Muscle layer of duodenum (tissue), 2 donors: Measurements from ENCODE around the gene ITGA3.
A peak's percentile ranks its signal among the peaks of the same experiment; 100 is the strongest.

Experiments used
- H3K27ac ChIP-seq: one replicate; pipeline ENCODE4 v1.7.0; 2013; ENCODE audit warnings: mild to moderate bottlenecking, low read length
- H3K27me3 ChIP-seq: one replicate; pipeline ENCODE4 v1.7.0; 2013; ENCODE audit warnings: low read depth, mild to moderate bottlenecking, control low read depth, low read length
- H3K36me3 ChIP-seq, 2 donors: one replicate each; pipeline ENCODE4 v1.7.0; 2013; ENCODE audit warnings: low read length in 2 of 2, control low read depth in 1 of 2, mild to moderate bottlenecking in 1 of 2; ENCODE audit not compliant: insufficient read depth in 2 of 2, control insufficient read depth in 1 of 2
- H3K4me1 ChIP-seq, 2 donors: one replicate each; pipeline ENCODE4 v1.7.0; 2013; ENCODE audit warnings: low read length in 2 of 2, mild to moderate bottlenecking in 2 of 2, control low read depth in 1 of 2, moderate library complexity in 1 of 2; ENCODE audit not compliant: insufficient read depth in 2 of 2, control insufficient read depth in 1 of 2
- H3K4me3 ChIP-seq, 2 donors: one replicate each; pipeline ENCODE4 v1.7.0; 2013; ENCODE audit warnings: low read length in 2 of 2, low read depth in 1 of 2, mild to moderate bottlenecking in 1 of 2
- H3K9me3 ChIP-seq, 2 donors: one replicate each; pipeline ENCODE4 v1.7.0; 2013; ENCODE audit warnings: low read length in 2 of 2, control low read depth in 1 of 2, mild to moderate bottlenecking in 1 of 2; ENCODE audit not compliant: control insufficient read depth in 1 of 2
- donor health status: healthy.

The ITGA3 gene

DNA sequence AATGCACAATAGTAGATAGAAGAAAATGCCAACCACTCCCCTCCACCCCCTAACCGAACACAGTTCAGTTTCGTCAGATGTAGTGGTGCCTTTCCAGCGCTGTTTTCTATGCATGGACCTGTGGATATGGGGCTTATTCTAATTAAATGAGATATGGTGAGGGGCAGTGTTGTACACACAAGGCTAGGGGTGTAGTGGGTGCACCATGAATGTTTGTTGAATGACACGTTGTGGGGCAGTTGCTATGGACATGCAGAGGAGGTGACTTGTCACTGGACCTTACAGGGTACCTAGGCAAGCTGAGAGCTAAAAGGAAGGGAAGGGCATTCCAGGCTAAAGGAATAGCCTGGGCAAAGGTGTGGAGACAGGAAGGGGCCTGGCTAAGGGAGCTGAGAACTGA is 42.7 kb downstream of the ITGA3 start:
- H3K9me3 ChIP-seq: no peaks in the 10 kb centered on the region
- no peak overlapping the region for H3K27ac ChIP-seq
- H3K4me3 ChIP-seq: no peak overlapping the region
- peaks cover 29 to 56% of the 10 kb centered on the region in 2 donors for H3K4me1 ChIP-seq
- H3K27me3 ChIP-seq: no peaks in the 10 kb centered on the region
- peaks cover 16 to 25% of the 10 kb centered on the region in 2 donors for H3K36me3 ChIP-seq

GRCh38 chr17:50099003-50099402 is 43.1 kb downstream of the ITGA3 start:
- Histone ChIP-seq H3K4me3 (no peak overlapping the region), H3K27ac (no peak overlapping the region), H3K9me3 (no peaks in the 10 kb centered on the region), H3K27me3 (no peaks in the 10 kb centered on the region), H3K36me3 (peaks cover 16 to 25% of the 10 kb centered on the region in 2 donors), H3K4me1 (peaks cover 29 to 57% of the 10 kb centered on the region in 2 donors)

DNA sequence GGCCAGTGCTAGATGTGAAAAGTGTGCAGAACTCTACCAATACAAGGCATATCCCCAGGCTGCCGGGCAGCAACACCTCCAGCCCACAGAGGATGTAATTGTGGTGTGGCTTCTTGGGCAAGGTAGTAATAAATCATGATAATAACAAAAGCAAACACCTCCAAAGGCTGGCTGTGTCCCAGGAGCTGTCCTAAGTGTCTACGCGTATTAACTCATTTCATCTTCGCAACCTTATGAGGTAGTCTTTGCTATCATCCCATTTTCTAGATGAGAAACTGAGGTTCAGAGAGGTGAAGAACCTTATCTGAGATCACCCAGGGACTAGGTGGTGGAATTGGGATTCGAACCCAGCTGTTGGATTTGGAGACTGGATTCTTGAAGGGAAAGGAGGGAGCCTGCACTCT is 44.6 kb downstream of the ITGA3 start:
- Histone ChIP-seq H3K4me1 (peaks cover 29 to 57% of the 10 kb centered on the region in 2 donors), H3K27me3 (no peaks in the 10 kb centered on the region), H3K36me3 (peaks cover 17 to 35% of the 10 kb centered on the region in 2 donors), H3K9me3 (no peaks in the 10 kb centered on the region), H3K4me3 (no peak overlapping the region), H3K27ac (peak overlapping the region; percentile 56)

GRCh38 chr17:50100921-50101345 is 45.0 kb downstream of the ITGA3 start:
- Histone ChIP-seq H3K9me3 (no peaks in the 10 kb centered on the region), H3K4me3 (peak overlapping the region in 1 of 2 donors; percentile 21), H3K27me3 (no peaks in the 10 kb centered on the region), H3K27ac (peak overlapping the region; percentile 56), H3K4me1 (peaks cover 29 to 54% of the 10 kb centered on the region in 2 donors), H3K36me3 (peaks cover 21 to 39% of the 10 kb centered on the region in 2 donors)

DNA sequence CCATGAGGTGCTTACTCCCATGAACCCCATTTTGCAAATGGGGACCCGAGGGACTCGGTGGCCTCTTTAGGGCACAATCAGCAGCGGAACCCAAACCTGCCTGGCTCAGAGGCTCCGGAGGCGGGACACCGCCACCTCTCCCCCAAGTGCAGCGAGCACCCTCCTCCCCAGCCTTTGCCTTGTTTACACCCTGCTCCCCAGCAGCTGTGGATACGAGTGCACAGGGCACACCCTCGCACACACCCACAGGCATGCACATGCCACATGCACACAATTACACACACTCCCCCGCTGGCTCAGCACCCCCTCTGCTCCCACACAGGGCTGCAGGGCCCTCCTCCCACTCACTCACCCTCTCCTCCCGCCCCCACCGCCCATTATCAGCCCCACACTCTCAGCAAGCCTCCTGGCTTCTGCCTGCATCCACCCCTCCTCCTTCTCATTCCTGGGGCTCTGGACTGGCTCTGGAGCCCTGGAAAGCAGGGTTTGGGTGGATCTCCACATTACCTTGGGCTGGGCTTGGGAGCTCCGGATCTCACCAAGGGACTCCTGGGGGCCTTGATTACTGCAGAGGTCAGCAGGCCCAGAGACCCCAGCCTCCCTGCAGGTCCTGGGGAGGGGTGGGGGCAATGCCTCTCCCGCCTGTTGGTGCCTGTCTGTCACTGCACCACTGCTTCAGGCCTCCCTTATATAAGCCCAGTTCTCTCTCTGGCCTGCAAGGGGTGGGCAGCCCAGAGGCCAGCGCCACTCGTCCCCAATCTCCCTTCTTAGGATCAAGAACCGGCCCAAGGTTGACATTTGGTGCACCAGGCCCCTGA is 45.6 kb downstream of the ITGA3 start:
- Histone ChIP-seq H3K4me1 (peaks cover 29 to 48% of the 10 kb centered on the region in 2 donors), H3K4me3 (peak overlapping the region in 1 of 2 donors; percentile 21), H3K9me3 (no peaks in the 10 kb centered on the region), H3K36me3 (peaks cover 26 to 44% of the 10 kb centered on the region in 2 donors), H3K27me3 (no peaks in the 10 kb centered on the region), H3K27ac (peak overlapping the region; percentile 69)

DNA sequence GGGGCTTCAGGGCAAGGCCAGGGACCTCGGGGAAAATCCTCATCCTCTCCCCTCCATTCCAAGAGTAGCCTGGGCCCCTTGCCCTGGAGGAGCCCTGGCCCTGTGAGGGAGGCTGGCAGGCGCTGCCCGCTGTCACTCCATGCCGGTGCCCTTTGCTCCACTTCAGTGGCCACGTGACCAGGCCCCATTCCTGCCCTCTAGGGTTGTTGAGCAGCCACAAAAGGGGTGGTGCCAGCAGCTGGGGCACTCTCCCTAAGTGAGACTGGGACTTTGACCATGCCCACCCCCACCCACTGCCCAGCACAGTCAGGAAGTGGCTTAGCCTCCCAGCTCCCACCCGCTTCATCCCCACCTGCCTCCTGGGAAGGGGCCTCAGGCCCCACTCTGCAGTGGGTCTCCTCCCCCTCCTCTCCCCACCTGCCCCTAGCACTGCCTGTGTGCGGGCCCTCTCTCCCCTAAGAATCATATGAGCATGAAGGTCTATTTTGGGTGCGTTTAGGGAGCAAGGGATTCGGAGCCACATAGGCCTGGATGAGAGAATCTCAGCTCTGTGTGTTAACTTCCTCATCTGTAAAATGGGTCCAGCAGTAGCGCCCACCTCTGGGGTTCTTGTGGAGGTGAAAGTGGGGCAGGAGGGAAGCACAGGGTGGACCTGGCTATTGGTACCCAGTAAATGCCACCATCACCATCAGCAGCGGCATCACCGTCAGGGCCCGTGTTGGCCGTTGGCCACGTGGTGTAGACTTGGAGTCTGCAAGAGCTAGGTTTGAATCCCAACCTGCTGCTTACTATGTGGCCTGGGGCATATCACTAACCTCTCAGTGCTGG is 46.5 kb downstream of the ITGA3 start:
- peaks cover 28 to 50% of the 10 kb centered on the region in 2 donors for H3K36me3 ChIP-seq
- H3K4me3 ChIP-seq: no peak overlapping the region
- no peaks in the 10 kb centered on the region for H3K9me3 ChIP-seq
- peak overlapping the region; percentile 74 for H3K27ac ChIP-seq
- no peaks in the 10 kb centered on the region for H3K27me3 ChIP-seq
- peaks cover 29 to 40% of the 10 kb centered on the region in 2 donors for H3K4me1 ChIP-seq

DNA sequence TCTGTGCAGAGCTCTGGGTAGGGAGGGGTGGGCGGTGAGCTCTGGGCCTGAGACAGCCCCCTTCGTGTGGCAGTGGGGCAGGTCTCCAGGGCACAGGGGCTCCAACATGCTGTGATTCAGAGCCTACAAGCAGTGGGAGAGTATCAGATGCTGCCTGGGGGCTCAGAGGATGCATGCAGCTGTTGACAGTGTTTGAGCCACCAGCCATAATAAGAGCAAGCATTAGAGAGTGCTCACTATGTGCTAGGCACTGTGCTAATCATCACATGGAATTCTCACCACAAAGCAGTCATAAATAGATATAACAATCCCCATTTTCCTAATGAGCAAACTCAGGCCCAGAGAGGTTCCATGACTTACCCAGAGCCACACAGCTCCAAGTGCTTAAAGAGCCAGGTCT is 47.3 kb downstream of the ITGA3 start:
- H3K36me3 ChIP-seq: peaks cover 30 to 50% of the 10 kb centered on the region in 2 donors
- H3K27ac ChIP-seq: no peak overlapping the region
- no peaks in the 10 kb centered on the region for H3K9me3 ChIP-seq
- H3K4me3 ChIP-seq: no peak overlapping the region
- H3K4me1 ChIP-seq: peaks cover 29 to 40% of the 10 kb centered on the region in 2 donors
- H3K27me3 ChIP-seq: no peaks in the 10 kb centered on the region

DNA sequence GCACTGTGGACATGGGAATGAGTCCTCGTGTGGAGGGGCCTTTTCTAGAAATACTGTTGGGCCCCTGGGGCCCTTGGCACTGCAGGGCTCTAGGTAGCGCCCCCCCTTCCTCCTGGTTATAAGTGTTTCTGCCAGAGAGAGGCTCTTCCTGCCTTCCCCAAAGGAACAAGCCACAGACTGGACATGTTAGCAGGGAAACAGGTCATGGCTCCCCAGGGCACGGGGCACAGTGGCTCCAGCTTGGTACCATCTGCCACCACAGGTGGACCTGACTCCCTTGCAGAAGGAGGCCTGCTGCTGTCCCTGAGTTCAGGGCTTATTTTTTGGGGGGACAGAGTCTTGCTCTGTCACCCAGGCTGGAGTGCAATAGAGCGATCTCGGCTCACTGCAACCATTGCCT is 48.0 kb downstream of the ITGA3 start:
- Histone ChIP-seq H3K27me3 (no peaks in the 10 kb centered on the region), H3K27ac (no peak overlapping the region), H3K4me1 (peaks cover 29 to 40% of the 10 kb centered on the region in 2 donors), H3K9me3 (no peaks in the 10 kb centered on the region), H3K36me3 (peaks cover 30 to 50% of the 10 kb centered on the region in 2 donors), H3K4me3 (no peak overlapping the region)

DNA sequence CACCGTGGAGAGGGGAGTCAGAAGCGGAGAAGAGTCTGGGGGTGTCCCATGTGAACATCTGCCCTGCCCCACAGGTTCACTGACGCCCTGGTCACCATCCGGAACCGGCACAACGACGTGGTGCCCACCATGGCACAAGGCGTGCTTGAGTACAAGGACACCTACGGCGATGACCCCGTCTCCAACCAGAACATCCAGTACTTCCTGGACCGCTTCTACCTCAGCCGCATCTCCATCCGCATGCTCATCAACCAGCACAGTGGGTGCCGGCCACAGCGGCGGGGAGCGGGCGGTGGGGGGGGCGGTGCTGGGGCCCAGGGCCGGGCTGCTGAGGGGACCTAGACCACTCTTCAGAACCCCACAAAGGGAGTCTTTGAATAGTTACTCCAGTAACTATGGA is 49.9 kb downstream of the ITGA3 start:
- H3K9me3 ChIP-seq: no peaks in the 10 kb centered on the region
- peaks cover 30 to 61% of the 10 kb centered on the region in 2 donors for H3K36me3 ChIP-seq
- H3K4me1 ChIP-seq: peaks cover 18 to 28% of the 10 kb centered on the region in 2 donors
- no peaks in the 10 kb centered on the region for H3K27me3 ChIP-seq
- no peak overlapping the region for H3K27ac ChIP-seq
- H3K4me3 ChIP-seq: no peak overlapping the region

DNA sequence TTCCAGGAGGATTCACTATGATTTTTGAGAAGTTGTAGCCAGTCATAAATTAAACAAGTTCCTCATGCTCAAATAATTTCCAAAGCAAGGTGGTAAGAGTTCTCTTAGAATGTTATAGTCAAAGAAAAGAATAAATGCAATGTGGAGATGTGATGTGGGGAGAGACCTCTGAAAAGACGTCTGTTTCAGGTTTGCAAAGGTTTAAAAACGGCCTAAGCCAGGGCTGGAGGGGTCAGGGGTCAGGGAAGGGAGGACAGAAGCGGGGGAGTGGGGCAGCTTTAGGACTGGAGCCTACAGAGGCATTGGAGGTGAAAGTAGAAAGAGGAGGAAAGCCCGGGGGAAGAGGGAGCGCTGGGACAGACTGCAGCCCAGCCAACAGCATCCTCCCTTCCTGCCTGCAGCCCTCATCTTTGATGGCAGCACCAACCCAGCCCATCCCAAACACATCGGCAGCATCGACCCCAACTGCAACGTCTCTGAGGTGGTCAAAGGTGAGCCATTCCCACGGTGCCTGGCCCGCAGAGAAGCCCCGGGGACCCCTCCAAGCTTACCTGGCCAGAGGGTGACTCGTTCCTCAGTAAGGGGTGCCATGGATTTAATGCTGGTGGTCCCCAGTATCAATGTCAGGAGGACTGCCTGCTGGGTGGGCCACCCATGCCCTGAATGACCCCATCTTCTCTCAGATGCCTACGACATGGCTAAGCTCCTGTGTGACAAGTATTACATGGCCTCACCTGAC is 50.7 kb downstream of the ITGA3 start:
- Histone ChIP-seq H3K9me3 (no peaks in the 10 kb centered on the region), H3K27ac (no peak overlapping the region)

More for the DNA sequence above, 50.7 kb downstream of the ITGA3 start:
- no peak overlapping the region for H3K4me3 ChIP-seq
- peaks cover 30 to 57% of the 10 kb centered on the region in 2 donors for H3K36me3 ChIP-seq
- H3K4me1 ChIP-seq: peaks cover 15 to 25% of the 10 kb centered on the region in 2 donors
- H3K27me3 ChIP-seq: no peaks in the 10 kb centered on the region
